AG04450 (cell line): ENCODE results near the gene LIN9. TPM values are rescaled to one million over a fixed set of nuclear protein-coding genes. Genes with fewer than 3 reads are reported as not detected.

Source experiments
- CTCF ChIA-PET: fragments of 300-600, 350-600 bp; formaldehyde crosslinking; extraction: SDS; loops from one replicate; lab custom pipeline; 2022; ENCODE audit warnings: antibody characterized with exemption, inconsistent platforms; lab: Charles Lee
- POLR2A ChIA-PET: fragments of 350-600 bp; formaldehyde crosslinking; extraction: SDS; loops from one replicate; lab custom pipeline; 2021; ENCODE audit warnings: antibody characterized with exemption, inconsistent platforms; lab: Yijun Ruan, JAX
- DNase-seq: peaks from one replicate; pipeline ENCODE4 v3.0.0-alpha.2; 2011; ENCODE audit warnings: low read depth, low spot score
- H3K27ac ChIP-seq: one replicate; pipeline ENCODE4 v1.5.1; 2012; ENCODE audit warnings: low read depth, low read length, control low read depth
- H3K27me3 ChIP-seq: one replicate; pipeline ENCODE4 v1.6.0; 2012; ENCODE audit warnings: low read length; ENCODE audit not compliant: control insufficient read depth, insufficient read depth
- H3K4me3 ChIP-seq: 2 replicates; pipeline ENCODE4 v1.5.1; 2011; ENCODE audit warnings: mild to moderate bottlenecking, low read depth, low read length, control low read depth
- H3K9me3 ChIP-seq: 2 replicates; pipeline ENCODE4 v1.5.1; 2012; ENCODE audit warnings: low read length; ENCODE audit not compliant: control insufficient read depth, insufficient read depth
- polyA plus RNA-seq: library from polyadenylated mRNA; depleted of rRNA; stranded (reverse); fragments of >200 nt; gene quantifications from 2 replicates; pipeline ENCODE4 v1.2.3, GENCODE V29; 2011
- TF ChIP-seq, protein P1 (sequence below): IDR thresholded peaks from 2 replicates; pipeline ENCODE4 v1.5.1; 2011; ENCODE audit warnings: low read depth, low read length, control low read depth, inconsistent platforms

Gene LIN9
- polyA plus RNA-seq, 1 experiment = 2.2 TPM

DNA sequence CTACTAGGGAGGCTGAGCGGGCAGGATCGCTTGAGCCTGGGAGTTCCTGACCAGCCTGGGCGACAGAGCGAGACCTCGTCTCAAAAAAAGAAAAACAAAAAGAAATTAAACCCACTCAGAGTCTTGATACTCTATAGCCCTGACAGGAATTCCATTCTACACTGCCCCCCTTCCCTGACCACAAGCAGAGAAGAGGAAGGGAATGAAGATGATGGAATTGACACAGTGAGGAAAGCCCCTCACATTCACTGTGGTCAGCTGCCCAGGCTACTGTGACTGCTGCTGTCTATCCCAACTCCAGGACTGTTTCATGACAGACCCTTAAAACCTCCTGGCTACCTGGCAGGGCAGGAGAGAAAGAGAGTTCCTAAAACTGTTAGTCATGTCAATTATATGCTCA lies 12.1 kb downstream of the LIN9 start:
- ChIA-PET POLR2A (interaction anchor here (1.3 kb wide), 1 partner anchor 13 kb away, joined by 4 read pairs; no protein-coding TSS in a partner anchor), CTCF (interaction anchor here (1.1 kb wide), 1 partner anchor 36 kb away, joined by 3 read pairs; no protein-coding TSS in a partner anchor)
- TF ChIP-seq, protein P1, sequence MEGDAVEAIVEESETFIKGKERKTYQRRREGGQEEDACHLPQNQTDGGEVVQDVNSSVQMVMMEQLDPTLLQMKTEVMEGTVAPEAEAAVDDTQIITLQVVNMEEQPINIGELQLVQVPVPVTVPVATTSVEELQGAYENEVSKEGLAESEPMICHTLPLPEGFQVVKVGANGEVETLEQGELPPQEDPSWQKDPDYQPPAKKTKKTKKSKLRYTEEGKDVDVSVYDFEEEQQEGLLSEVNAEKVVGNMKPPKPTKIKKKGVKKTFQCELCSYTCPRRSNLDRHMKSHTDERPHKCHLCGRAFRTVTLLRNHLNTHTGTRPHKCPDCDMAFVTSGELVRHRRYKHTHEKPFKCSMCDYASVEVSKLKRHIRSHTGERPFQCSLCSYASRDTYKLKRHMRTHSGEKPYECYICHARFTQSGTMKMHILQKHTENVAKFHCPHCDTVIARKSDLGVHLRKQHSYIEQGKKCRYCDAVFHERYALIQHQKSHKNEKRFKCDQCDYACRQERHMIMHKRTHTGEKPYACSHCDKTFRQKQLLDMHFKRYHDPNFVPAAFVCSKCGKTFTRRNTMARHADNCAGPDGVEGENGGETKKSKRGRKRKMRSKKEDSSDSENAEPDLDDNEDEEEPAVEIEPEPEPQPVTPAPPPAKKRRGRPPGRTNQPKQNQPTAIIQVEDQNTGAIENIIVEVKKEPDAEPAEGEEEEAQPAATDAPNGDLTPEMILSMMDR = no peak
- no peaks in the 10 kb centered on the region for H3K9me3 ChIP-seq
- no peak overlapping the region for H3K27ac ChIP-seq
- no peaks in the 10 kb centered on the region for H3K27me3 ChIP-seq
- no peak for DNase-seq
- H3K4me3 ChIP-seq = no peak overlapping the region

DNA sequence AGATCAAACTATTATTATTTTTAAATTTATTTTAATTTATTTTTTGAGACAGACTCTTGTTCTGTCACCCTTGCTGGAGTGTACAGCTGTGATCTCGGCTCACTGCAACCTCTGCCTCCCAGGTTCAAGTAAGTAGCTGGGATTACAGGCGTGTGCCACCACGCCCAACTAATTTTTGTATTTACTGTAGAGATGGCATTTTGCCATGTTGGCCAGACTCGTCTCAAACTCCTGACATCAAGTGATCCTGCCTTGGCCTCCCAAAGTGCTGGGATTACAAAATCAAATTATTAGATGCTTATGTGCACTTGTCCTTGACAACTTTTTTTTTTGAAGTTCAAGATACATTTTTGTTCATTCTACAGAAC lies 15.4 kb downstream of the LIN9 start:
- H3K27ac ChIP-seq = no peak overlapping the region
- DNase-seq = no peak
- no peaks in the 10 kb centered on the region for H3K27me3 ChIP-seq
- no peaks in the 10 kb centered on the region for H3K9me3 ChIP-seq
- TF ChIP-seq, protein P1 = no peak
- CTCF ChIA-PET = interaction anchor here (1.9 kb wide), 1 partner anchor 168 kb away, joined by 5 read pairs; no protein-coding TSS in a partner anchor
- POLR2A ChIA-PET = no interaction called here
- no peak overlapping the region for H3K4me3 ChIP-seq

DNA sequence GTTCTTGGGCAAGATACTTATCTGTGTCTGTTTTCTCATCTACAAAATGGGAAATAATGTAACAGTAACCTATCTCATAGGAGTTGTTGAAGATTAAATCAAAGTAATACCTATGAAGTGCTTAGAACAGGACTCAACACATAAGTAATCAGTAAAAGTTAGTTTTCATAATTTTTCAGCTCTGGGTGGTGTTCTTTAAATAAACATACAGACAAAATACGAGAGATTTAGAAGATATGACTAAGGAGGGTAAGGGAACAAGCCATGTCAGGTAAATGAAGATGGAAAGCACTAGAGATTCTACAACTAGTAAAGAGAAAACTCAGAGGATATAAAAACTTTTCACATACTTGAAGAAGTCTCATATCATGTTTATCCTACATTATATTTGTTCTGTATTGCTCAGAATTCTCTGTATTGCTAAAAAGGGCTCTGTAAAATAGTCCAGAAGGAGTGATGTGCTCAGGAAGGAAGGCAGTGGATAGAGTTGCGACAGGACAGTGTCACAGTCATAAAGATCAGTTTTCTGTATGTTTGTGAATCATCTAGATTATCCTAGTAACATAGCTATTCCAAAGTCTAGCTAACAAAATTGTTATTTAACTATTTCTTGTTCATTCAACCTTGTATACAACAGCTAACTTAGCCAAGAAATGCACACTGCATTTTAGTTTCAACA lies 16.0 kb downstream of the LIN9 start:
- Histone ChIP-seq H3K27me3 (no peaks in the 10 kb centered on the region), H3K27ac (no peak overlapping the region), H3K9me3 (no peaks in the 10 kb centered on the region), H3K4me3 (no peak overlapping the region)
- TF ChIP-seq, protein P1 = no peak
- ChIA-PET CTCF (interaction anchor here (1.9 kb wide), 1 partner anchor 168 kb away, joined by 5 read pairs; no protein-coding TSS in a partner anchor), POLR2A (no interaction called here)
- no peak for DNase-seq

DNA sequence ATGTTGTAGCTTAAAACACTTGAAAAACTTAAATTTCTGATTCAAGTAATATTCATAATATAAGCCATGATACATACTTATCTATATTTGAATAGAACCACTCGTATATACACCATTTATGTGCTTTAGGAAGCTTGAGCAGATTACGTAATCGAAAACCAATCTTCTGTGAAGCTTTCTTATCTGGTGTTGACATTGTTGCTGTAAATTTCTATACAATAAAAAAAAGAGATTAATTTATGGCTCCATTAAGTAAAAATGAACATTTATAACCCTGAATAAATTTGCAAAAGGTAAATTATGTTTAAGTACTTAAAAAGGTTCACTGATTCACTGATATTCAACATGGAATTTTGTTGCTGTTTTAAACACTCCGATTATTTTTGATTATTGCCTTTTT lies 21.4 kb downstream of the LIN9 start:
- TF ChIP-seq, protein P1 = no peak
- DNase-seq = no peak
- Histone ChIP-seq H3K4me3 (no peak overlapping the region), H3K27ac (no peak overlapping the region), H3K9me3 (no peaks in the 10 kb centered on the region), H3K27me3 (no peaks in the 10 kb centered on the region)
- ChIA-PET CTCF (interaction anchor here (1.1 kb wide), 1 partner anchor 22 kb away, joined by 3 read pairs; the partner anchor contains the start of gene LIN9), POLR2A (no interaction called here)

DNA sequence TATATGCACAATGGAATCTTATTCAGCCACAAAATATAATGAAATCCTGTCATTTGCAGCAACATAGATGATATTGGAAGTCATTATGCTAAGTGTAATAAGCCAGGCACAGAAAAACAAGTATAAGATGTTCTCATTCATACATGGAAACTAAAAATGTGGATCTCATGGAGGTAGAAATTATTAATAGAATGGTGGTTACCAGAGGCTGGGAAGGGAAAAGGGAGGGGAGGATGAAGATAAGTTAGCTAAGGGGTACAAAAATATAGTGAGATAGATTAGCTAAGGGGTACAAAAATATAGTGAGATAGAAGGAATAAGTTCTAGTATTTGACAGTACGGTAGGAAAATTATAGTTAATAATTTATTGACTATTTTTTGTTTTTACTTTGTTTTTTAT lies 27.9 kb downstream of the LIN9 start:
- DNase-seq = no peak
- TF ChIP-seq, protein P1 = no peak
- ChIA-PET POLR2A (no interaction called here), CTCF (no interaction called here)
- Histone ChIP-seq H3K27ac (no peak overlapping the region), H3K4me3 (no peak overlapping the region), H3K9me3 (no peaks in the 10 kb centered on the region), H3K27me3 (no peaks in the 10 kb centered on the region)
